ENCODE measurements around the gene OR10AD1.

OR10AD1 gene

GRCh38 chr12:48189331-48190125 lies 13.6 kb downstream of the OR10AD1 start:
- peak; percentile 81 for DNase-seq

DNA sequence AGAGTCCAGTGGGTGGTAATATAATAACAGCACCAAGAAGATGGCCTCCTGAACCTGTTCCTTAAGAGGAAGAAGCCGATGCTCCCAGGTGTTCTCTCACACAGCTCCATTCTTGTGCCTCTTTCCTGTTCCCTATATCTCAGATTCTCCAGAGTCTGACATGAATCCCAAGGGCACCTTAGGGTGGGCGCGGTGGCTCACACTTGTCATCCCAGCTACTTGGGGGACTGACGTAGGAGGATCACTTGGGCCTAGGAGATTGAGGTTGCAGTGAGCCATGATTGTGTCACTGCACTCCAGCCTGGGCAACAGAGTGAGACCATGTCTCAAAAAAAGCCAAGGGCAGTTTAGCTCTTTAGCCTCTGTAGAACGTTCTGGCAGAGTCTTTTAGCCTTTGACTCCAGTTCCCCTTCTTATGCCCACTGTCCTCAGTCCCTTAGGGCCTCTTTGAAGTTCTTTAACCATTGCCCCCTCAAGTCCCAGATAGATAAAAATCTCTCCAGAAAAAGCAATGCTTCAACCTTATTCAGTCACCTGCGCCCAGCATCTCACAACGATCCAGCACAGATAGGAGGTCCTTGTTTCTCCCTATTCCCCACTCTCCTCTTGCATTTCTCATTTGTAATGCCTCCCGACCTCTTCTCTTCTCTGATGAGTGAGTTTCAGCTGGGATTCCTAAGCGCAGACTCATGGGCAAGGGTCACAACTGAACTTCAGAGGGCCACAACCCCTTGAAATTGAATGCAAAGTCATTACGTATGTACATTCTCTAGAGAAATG lies 15.0 kb downstream of the OR10AD1 start:
- no peak for DNase-seq

DNA sequence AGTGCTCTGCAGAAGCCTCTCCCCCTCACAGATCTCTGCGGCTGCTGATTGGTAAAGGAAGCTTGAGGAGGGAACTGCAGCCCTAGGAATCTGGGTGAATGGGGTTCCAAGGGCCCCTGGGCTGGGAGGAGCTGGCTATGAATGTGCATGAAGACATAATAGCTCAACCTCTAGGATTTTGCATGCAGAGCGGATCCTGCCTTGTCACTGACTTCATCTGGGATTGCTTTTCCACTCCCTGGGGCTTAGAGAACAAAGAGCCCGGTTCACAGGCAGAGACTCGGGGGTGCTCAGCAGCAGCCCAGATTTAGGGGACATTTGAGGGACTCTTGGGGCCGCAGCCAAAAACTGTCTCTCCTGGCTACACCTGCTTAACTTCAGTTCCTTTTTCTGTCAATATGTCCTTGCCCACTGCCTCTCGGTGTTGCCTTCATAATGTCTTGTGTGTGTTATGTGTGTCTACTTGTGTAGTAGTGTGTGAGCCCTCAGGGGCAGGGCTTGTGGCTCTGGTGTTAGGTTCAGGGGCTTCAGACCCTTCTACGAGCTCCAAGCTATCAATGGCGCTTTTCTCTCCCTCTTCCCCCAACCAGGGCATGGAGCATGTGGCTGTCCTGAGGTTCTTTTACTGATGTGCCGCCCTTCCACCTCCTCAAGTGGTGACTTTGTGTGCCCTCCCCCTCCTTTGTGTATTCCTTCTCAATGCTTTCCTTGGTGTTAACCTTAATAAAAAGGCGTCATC lies 17.7 kb downstream of the OR10AD1 start:
- DNase-seq = no peak

- DNase-seq = no peak
Observed at GRCh38 chr12:48184549-48184922, 18.6 kb downstream of the OR10AD1 start.

DNA sequence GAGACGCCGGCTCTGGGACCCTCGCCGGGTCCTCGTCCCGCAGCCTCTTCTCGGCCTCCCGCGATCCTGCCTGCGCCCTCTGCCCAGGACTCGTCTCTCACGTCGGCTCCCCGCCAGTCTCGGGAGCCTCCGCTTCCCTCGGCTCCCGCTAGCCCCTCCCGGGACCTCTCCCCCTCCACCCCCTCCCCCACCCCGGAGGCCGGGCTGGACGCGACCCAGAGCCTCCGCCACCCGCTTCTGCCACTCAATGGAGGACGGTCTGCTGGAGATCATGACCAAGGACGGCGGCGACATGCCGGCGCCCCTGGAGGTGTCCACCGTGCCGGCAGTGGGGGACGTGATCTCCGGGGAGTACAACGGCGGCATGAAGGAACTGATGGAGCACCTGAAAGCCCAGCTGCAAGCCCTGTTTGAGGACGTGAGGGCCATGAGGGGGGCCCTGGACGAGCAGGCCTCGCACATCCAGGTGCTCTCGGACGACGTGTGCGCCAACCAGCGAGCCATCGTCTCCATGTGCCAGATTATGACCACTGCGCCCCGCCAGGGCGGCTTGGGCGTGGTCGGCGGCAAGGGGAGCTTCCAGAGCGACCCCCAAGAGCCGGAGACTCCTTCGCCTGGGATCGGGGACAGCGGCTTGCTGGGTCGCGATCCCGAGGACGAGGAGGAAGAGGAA lies 19.1 kb downstream of the OR10AD1 start:
- DNase-seq = peak; percentile 34

GRCh38 chr12:48183091-48183875 lies 19.8 kb downstream of the OR10AD1 start, which contains the start of gene CCDC184:
Gene CCDC184 (plus strand): TSS chr12:48183644. CDS start chr12:48184123, 479 bp downstream.
- peak; percentile 89 for DNase-seq

- DNase-seq = no peak
Observed at GRCh38 chr12:48182631-48183030, 20.5 kb downstream of the OR10AD1 start.

DNA sequence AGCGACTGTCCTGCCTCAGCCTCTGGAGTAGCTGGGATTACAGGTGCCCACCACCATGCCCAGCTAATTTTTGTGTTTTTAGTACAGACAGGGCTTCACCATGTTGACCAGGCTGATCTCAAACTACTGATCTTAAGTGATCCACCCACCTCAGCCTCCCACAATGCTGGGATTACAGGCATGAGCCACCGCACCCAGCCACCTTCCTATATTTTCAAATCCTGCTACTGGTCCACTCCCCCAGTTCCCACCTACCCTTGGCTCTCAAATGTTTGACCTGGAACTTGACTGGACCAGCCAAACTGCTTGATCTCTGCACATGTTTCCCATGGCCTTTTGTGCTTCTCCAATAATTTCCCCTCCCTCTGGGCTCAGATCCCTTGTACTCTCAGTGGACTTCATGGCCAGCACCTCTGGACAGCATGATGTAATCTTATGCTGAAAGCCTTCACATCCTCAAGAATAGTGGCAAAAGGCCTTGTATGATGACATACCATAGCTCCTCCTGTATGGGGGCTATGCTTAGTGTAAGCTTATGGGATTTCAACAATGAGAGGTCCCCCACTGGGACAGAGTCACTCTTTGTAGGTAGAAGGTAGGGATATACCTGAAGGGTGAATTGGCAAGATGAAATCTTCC lies 22.1 kb downstream of the OR10AD1 start:
- no peak for DNase-seq

- DNase-seq = no peak
Observed at GRCh38 chr12:48180424-48180823, 22.7 kb downstream of the OR10AD1 start.

- no peak for DNase-seq
Observed at GRCh38 chr12:48179466-48179865, 23.6 kb downstream of the OR10AD1 start.

GRCh38 chr12:48177982-48178381 lies 25.1 kb downstream of the OR10AD1 start:
- DNase-seq = no peak

DNA sequence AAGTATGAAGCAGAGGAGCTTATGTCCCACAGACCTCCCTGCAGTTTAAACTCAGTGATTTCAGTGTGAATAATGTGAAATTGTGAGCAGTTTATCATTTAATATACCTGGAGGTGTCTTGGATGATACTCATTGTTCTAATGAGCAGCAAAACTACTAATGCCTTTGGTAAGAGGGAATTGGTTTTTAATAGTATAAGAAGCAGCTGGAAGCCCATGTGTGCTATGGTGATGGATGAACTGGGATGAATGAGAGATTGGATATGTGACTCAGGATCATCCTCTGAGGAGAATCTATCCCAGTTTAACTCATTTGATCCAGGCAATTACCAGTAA lies 26.7 kb downstream of the OR10AD1 start:
- no peak for DNase-seq

DNA sequence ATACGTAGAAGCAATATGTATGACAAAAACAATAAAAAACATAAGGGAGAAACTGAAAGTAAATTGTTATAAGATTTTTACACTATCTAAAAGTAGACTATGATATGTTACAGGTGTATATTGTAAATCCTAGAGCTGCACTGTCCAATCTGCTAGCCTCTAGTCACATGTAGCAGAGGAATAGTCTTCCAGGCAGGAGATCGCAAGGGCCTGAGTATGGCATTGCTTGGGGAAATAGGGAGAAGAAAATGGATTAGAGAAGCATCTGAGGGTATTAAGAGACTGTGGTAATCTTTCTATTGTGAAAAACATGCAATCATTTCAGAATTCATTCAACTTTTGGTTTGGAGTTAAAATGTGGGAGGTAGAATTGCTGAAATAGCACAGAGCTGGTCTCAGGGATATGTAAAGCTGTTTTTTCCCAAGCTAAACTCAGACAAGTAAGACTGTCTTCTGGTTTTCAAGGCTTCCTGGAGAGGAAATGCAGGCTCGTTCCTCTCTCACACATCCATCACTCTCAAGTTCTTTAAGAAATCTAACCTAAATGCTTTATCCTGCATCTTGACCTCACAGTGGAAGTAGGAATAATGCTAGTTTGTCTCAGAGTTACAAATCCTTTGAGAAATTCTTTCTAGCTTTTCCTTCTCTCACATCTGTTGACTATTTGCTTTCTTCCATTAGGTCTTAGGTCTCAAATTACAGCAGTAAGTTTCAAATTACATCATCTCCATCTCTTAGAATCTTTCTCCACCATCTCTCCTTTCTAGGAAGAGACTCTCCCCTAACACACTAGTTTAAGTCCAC lies 27.3 kb downstream of the OR10AD1 start:
- no peak for DNase-seq

DNA sequence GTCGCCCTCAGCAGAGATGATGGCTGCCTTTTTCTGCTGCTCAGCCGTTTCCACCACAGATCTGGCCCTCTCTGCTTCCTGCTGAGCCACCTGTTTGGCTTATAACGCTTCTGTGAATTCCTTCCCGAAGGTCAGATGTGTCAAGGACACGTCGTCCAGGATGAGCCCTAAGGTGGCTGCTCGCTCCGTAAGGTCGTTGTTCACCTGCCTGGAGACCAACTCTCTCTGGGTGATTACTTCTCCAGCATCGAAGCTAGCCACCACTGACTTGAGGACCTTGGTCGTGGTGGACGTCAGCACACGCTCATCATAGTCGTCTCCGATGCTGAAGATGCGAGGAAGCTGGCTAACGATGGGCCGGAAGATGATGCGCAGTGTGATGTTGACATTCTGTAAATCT lies 34.1 kb downstream of the OR10AD1 start:
- DNase-seq = no peak

DNA sequence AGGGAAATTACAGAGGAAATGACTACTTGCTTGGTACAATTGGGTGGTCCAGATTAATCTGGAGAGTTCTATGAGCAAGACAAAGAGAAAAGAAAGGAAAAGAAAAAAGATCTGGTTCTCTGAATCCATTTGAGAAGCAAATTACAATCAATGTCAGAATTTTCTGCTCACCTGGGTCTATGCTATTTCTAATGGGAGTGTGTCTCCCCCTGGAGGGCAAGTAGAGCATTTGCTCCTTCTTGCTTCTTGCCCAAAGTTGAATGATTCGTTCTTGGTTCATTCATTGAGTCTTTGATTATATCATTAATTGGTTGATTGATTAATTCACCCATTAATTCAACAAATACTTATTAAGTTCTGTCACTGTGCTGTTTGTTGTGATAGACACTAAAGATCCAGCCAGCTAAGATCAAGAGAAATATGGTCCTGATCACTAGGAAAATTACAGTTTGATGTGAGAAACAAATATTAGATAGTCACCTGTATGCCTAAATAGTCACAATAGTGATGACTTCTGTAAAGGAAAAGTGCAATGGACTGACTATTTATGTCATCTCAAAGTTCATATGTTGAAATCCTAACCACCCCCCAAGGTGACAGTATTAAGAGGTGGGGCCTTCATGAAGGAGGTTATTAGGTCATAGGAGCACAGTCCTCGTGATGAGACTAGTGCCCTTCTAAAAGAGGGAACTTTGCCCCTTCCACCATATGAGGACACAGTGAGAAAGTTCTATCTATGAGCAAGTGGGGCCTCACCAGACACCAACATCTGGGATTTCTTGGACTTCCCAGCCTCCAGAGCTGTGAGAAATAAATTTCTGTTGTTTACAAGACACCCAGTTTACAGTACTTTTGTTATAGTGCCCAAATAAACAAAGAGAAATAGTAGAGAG lies 37.8 kb downstream of the OR10AD1 start:
- peak; percentile 78 for DNase-seq

DNA sequence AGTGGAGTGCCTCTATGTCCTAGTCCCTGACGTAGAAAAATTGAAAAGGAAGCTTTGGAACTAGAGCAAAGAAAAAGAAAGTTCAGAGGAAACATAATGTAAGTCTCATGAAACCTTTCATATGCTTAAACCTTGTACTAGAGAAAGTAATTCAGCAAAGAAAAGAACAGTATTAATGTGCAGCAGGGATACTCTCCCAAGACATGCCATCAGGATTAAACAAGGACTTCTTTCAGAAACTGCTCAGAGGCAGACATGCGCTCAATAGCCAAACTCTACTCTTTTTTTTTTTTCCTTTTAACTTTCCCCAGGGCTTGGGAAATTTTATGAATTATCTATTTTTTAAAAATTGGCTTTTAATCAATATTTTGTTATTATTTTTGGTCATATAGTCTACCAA lies 38.6 kb downstream of the OR10AD1 start:
- no peak for DNase-seq

DNA sequence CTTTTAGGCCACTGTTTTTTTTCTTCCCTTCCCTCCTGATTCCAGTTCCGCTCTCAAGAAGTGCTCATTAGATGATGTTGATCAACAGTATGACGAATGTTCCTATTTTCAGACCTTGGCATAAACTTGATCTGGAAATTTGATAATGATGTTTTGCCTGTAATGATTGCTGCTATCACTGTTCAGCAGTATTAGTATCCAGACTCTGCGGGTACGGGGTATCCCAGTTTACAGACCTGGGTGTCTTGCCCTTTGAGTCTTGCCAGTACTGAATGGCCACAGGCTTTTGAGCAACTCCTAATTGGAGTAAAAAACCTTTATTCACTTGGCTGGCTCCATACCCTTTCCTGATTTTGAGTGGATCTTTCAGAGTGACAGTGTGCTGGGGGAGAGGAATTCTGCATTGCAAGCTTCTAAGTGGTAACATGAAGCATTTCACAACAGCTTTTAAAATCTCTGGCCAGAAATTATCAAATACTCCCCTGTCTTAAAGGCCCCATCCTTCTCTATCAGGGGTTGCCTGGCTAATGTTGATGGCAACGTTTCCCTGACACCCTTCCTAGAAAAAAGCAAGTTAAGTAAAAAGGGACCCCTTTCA lies 39.8 kb downstream of the OR10AD1 start:
- DNase-seq = no peak

DNA sequence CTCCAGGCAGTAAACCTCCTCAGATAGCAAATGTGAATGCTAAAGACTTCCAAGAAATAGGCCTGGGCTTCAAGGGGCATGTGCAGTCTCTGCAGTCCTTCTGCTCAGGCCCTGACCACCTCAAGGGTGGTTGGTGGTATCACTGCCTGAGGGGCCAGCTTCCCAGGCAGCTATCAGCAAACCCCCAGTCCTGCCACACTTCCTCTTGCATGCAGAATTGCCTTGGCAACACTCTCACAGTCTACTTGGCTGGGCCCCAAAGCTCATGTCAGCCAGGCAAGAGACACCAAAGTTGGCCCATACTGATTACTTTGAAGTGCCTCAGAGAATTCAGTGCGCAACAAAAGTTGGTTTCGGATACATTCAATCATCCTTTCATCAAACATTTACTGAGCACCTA lies 42.3 kb downstream of the OR10AD1 start:
- DNase-seq = no peak

DNA sequence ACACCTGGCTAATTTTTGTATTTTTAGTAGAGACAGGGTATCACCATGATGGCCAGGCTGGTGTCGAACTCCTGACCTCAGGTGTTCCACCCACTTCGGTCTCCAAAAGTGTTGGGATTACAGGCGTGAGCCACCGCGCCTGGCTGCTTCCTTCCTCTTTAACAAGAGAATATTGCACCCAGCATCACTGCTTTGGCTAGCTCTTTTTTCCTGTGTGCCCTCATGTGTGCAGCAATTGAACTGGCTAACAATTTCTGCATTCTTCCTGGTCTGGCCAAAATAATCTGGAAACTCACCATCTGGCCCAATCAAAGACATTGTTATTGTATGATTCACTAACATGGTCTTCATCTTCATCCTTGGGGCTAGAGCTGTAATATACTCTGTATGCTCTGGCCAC lies 43.0 kb downstream of the OR10AD1 start:
- DNase-seq = no peak

Data from CD4-positive, alpha-beta T cell treated with Interleukin-21 for 1 hour (primary cell).